ENCODE results near the gene TGIF2.

GRCh38 chr20:36572701-36573102, 695 bp upstream of the TGIF2 start:
- TF ChIP-seq, protein P1, sequence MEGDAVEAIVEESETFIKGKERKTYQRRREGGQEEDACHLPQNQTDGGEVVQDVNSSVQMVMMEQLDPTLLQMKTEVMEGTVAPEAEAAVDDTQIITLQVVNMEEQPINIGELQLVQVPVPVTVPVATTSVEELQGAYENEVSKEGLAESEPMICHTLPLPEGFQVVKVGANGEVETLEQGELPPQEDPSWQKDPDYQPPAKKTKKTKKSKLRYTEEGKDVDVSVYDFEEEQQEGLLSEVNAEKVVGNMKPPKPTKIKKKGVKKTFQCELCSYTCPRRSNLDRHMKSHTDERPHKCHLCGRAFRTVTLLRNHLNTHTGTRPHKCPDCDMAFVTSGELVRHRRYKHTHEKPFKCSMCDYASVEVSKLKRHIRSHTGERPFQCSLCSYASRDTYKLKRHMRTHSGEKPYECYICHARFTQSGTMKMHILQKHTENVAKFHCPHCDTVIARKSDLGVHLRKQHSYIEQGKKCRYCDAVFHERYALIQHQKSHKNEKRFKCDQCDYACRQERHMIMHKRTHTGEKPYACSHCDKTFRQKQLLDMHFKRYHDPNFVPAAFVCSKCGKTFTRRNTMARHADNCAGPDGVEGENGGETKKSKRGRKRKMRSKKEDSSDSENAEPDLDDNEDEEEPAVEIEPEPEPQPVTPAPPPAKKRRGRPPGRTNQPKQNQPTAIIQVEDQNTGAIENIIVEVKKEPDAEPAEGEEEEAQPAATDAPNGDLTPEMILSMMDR (IDR thresholded peaks at IDR 0.05; ENCODE audit: low read depth, low read length): no peak
- TF ChIP-seq EZH2phosphoT487 (IDR thresholded peaks at IDR 0.05; ENCODE audit: low read depth): no peak
